ENCODE results near the gene TRIP4.
"Not testable (repeated sequence)": the region's sequence is repeated elsewhere in the genome, so short reads cannot be mapped to it uniquely, and the experiment has no call there.

TRIP4 gene

DNA sequence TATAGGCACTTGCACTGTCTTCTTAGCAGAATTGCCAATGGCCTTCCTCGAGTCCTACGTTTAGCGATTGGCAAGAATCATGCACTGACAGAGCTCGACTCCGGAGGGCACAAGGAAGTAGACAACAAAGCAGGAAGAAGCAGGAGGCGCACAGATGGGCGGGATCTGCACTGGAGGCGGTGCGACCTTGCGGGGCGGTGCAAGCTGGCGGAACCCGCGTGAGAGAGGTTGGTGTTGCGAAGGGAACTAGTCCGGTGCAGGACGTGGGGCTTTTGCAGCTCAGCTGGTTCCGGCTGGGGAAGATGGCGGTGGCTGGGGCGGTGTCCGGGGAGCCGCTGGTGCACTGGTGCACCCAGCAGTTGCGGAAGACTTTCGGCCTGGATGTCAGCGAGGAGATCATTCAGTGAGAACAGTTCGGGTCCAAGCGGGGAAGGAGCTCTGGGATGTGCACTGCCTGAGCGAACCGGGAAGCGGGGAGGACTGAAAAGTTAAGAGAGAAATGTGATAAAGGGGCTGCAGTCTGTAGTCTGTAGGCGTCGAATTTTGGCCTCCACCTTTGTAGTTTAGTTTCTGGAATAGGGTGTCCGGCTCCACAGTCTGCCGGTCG is at the start of gene TRIP4:
TRIP4 (plus strand) TSS at position 275 of the 607 bp plus-strand sequence; CDS start at position 303, 28 bp downstream.
- peak; percentile 97 for DNase-seq

DNA sequence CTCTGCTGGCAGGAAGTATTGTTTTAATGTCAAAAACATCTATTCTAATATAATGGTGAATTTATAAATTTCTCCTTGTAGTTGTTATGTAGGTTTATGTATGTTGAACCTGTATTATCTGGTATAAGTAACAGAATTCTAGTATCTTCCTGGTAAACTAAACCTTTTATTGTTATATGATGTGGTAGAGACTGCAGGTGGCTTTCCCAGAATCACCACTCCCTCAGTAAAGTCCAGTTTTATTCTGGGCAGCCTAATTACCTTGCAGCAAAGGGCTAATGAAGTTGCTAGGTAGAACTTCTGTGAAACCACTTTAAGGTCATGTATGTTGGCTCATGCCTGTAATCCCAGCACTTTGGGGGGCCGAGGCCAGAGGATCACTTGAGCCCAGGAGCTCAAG is 47.3 kb upstream of the TRIP4 start:
- DNase-seq: no peak

DNA sequence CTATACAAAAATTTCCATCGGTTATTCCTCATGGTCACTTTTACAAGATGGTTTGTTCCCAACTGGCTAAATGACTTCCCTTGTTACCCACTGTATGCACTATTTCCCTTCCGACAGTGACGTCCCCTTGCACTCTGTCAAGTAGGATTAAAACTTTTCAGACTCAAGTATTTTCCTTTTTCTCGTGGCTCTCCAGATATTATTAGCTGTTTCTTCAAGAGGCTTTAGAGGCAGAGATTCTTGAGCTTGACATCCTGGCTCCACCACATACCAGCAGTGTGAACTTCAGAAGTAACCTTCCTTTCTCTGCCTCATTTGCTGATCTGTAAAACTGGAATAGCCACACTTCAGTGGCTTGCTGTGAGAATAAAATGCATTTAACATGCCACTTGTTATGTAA is 45.7 kb upstream of the TRIP4 start:
- no peak for DNase-seq

DNA sequence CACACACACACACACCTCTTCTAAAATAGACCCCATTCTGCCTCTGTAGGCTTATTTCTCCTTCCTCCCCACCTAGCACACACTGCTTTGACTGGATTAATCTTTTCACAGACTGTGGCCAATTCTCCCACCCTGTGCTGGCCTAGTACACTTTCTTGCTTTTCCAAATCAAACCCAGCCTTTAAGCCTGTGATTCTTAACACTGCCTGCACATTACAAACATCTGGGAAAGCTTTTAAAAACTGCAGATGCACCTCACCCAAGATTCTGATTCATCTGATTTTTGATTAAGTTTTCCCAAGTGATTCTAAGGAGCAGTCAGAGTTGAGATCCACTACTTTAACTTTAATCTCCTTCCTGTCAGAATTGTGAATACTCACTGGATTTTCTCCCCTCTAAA is 44.4 kb upstream of the TRIP4 start:
- DNase-seq: no peak

DNA sequence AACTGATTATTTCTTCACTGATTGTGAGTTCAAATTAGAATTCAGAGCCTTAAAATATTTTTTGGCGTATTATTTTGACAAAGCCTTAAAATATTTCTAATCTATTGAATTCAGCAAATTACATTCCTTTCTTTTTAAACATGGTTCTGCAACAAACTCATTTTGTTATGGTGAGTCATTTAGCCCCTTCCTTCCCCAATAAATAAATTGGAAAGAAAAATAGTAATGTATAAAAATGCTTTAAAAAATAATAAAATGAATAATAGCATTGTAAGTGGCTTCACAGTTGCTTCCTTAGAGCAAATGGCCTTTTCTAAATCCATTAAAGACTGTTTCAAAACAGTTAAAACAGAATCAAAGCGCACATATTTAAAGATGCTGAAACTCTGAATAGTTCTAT is 43.8 kb upstream of the TRIP4 start:
- DNase-seq: no peak

DNA sequence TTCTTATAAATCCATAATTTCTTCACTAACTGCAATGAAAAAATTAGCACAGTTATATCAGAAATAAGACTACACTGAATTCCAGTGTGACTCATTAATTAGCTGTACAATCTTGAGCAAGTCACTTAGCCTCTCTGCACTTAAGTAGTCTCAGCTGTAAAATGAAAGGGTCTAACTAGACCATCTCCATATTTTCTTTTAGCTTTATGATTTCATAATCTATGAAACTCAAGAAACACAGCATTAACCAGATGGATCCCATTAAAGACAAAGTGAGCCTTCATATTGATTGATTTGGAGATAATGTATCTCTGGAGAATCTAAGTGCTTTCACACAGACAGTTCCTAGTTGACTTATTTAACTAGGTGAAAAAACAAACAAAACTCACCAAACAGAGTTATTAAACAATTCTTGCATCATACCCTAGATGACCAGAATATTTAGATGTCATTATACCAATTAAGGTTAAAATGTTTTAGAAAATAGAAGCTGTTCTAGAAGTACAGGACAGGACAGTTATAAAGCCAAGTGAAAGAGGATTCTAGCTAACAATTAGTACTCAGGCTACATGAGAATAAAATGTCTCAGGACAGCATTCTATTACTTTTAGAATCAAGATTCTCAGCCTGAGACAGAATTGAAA is 42.9 kb upstream of the TRIP4 start:
- DNase-seq: no peak

DNA sequence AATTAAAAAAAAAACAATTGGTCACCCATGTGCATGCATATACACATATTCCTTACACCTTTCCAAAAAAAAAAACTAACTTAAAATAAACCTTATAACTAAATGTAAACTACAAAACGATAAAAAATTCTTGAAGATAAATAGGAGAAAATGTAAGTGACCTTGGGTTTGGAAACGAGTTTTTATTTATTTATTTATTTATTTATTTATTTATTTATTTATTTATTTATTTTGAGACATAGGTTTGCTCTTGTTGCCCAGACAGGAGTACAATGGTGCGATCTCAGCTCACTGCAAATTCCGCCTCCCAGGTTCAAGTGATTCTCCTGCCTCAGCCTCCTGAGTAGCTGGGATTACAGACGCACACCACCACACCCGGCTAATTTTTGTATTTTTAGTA is 41.4 kb upstream of the TRIP4 start:
- not testable (repeated sequence) for DNase-seq

DNA sequence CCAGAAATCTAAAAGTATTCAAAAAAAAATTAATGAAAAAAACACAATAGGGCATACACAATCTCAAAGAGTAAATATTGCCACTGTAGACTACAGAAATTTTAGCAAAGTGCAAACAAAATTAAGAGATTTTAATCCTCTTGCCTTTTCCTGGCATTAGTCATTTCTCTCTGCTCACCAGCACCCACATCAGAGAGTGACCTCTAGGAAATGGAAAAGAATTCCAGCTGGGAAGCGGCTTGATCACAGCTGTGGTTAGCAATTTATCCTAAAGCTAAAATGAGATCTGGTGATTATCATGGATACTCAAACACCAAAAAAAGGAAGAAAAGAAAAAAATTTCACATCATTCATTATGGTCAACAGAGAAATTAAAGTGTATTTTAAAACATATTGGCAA is 39.2 kb upstream of the TRIP4 start:
- no peak for DNase-seq

DNA sequence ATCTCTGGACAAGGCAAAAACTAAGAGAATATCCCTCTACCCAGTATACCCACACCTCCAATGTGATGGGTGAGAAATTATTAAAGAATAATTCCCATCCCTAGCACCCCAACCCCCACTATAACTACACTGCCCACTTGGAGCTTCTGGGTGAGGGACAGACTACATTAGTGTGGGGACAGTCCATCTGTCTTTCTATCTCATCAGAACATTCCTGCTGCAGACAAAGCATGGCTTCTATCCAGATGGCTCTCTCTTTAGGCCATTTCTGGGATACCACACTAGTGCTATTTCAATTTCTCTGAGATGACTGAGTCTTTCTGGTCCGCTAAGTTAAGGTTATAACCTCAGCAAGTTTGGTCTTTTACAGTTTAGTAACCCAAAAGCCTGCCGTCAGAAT is 38.3 kb upstream of the TRIP4 start:
- no peak for DNase-seq

DNA sequence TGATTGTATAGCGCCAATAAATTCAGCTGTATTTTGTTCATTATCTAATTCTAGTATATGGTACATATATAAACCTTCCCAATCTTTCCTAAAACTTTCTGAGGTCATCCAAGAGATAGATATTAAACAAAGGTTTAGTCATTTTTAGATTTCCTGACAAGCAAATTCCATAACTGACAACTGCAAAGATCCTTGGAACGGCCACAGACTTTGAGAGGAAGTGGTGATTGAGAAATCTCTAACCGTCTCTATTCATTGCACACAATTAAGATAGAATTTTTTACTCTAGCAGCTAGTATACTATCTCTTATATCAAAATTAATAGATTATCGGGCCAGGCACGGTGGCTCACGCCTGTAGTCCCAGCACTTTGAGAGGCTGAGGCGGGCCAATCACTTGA is 36.4 kb upstream of the TRIP4 start:
- DNase-seq: no peak

DNA sequence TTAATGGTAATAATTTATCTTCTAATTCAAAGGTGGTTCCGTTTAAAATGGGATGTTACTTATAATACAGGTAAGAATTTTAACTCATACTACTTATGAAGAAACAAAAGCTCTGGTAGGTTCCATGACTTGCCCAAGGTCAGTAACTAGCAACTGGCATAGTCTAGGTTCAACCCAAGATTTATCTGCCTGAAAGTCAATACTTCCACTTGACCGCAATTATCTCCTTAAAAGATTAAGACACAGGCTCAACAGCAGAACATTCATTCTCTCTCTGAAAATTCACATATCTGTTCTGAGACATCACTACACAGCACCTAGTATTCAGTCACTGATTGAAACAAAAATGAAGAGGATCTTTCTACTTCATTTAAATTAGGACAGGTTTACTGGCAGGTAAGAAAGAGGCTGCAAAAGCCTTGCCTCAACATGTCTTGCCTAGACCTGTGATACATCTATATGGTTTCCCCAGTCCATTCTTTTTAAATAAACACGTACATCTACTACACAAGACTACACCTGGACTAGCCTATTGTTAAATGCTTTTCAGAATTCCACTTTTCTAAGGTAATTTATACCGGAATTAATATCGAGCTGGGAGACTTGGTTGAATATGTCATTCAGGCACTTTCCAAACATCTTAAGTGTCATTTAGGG is 32.8 kb upstream of the TRIP4 start:
- no peak for DNase-seq

DNA sequence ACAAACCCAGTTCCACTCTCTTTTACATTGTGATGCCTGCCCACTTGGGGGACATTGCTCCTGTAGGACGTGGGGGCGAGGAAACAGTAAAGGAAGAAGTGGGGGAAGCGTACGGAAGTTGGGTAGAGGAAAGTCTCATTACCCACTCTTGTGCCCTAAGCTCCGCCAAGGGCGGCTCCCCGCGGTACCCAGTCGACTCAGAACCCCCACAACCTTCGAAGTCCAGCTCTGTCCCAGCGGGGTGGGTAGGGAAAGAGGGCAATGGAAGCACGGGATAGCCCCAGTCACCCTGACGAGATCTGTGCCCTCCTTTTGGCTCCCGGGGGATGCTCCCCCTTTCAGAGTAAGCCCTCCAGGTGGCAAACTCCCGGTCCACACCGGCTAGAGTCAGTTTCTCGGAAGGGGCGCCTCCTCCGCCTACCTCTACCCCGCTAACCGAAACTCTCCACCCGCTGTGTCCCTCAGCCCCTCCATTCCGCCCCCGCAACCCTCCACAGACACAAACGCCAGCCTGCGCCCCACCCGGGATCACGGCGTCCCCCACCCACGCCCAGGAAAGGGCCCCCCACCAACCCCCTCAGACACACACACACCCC is 32.2 kb upstream of the TRIP4 start:
- peak; percentile 23 for DNase-seq

DNA sequence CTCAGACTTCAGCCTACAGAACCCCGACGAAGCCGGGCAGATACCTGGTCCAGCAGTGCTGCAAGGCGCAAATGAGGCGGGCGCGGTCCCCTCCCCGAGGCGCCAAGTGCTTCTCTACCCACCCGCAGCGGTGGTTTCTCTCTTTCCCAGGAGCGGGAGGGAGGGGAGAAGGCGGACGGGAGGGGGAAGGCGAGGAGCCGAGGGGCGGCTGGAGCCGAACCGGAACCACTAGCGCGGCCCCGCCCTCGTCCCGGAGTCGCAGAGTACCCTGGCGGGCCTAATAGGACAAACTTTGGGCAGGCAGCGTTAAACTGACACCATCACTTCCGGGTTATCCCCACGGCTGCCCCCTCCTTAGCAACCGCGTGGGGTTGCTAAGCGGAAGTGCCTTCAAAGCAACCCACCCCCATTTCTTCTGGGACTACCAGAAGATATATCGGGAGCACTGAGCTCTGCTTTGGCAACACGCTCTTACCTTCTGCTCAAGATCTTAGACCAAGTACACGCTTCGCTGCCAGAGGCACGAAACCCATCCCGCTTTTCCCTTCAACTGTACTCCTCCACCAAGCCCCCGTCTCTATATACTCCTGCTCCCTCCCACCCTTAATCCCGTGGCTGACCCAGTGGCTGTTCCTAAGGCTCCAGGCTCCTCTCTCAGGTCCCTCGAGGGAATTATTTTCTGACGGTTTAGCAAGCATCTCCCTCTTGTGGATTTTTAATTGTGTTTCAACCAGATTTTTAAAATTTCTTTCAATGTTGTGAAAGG is 31.5 kb upstream of the TRIP4 start, which contains the start of gene CSNK1G1:
CSNK1G1 (minus strand) TSS at position 230 of the 766 bp plus-strand sequence. CDS start 55,674 bp downstream, outside the sequence.
- DNase-seq: peak; percentile 95

DNA sequence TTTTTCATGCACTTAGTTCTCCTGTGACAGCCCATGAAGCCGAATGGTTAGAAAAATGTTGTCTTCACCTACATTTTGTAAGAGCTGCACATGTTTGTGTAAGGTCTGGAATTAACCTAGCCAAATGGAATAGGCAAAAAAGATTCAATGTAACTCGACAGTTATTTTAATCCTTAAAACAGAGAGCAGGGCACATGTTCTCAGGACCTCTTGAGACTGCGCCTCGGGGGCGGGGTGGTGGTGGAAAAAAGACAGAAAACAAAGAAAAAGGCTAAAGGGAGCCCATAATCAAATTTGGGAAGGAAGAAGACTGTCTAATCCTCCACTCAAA is 31.0 kb upstream of the TRIP4 start:
- DNase-seq: no peak

DNA sequence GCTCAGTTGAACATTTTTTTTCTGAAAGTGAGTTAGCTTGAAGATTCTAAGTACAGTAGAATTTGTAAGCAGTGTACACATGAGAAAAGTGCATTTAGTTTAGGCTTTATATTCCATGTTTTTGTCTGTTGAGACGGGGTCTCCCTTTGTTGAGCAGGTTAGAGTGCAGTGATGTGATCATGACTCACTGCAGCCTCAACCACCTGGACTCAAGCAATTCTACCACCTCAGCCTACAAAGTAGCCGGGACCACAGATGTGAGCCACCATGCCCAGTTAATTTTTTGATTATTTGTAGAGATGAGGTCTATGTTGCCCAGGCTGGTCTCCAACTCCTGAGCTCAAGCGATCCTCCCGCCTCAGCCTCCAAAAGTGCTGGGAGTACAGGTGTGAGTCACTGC is 26.4 kb upstream of the TRIP4 start:
- no peak for DNase-seq

DNA sequence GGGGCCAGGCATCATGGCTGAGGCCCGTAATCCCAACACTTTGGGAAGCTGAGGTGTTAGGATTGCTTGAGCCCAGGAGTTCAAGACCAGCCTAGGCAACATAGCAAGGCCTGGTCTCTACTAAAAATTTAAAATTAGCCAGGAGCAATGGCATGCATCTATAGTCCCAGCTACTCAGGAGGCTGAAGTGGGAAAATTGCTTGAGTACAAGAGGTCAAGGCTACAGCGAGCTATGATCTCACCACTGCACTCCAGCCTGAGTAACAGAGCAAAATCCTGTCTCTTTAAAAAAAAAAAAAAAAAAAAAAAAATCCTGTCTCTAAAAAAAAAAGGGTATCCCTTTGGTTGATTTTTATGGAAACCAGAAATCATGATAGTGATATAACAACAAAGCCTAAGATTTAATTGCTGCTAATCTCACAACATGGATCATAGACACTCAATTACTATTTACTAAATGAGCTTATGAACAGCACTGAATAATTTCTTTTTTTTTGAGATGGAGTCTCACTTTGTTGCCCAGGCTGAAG is 18.5 kb upstream of the TRIP4 start:
- no peak for DNase-seq

DNA sequence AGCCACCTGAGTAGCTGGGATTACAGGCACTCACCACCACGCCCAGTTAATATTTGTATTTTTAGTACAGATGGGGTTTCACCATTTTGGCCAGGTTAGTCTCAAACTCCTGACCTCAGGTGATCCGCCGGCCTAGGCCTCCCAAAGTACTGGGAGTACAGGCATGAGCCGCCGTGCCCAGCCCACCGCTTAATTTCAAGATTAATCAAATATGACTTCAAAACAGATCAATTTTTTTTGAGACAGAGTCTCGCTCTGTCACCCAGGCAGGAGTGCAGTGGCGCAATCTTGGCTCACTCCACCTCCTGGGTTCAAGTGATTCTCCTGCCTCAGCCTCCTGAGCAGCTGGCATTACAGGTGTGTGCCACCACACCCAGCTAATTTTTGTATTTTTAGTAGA is 16.3 kb upstream of the TRIP4 start:
- not testable (repeated sequence) for DNase-seq

DNA sequence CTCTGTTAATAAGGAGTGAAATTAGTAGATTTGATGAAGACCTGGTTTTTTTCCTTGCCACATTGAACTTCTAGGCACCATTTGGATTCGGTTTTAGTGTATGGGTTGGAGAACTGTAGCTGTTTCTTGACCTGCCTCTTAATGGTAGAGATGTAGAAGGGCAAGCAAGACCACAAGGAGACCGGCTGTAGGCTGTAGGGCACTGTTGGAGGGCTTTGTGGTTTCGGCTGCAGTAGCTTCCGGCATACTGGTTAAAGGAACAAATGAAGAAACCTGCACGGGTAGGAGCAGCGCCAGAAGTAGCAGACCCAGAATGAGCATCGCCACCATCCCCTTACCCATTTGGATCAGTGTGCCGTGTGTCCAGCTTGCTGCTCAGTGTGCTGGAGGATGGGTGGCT is 14.3 kb upstream of the TRIP4 start:
- DNase-seq: no peak

DNA sequence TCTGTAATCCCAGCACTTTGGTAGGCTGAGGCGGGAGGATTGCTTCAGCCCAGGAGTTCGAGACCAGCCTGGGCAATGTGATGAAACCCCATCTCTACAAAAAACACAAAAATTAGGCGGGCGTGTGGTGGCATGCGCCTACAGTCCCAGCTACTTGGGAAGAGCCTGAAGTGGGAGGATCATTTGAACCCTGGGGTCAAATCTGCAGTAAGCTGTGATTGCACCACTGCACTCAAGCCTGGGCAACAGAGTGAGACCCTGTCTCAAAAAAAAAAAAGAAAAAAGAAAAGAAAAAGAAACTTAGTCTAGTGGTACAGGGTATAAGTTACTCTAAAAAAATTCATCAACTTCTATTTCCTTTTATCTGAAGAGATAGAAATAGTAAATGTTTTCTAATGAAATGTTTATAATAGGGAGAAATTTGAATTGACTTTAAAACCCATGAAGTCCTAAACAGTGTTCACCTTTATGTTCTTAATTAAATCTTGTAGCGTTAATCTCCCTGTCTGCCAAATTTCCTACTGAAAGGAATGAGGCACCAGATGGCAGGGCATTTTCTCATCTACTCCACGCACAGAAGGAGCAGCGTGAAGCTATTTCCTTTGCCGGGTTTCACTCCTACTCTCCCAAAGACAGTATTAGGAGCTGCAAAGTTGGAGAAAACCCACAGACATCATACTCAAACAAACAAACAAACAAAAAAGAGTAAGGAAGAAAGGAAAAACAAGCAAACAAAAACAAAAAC is 8.2 kb upstream of the TRIP4 start:
- no peak for DNase-seq

DNA sequence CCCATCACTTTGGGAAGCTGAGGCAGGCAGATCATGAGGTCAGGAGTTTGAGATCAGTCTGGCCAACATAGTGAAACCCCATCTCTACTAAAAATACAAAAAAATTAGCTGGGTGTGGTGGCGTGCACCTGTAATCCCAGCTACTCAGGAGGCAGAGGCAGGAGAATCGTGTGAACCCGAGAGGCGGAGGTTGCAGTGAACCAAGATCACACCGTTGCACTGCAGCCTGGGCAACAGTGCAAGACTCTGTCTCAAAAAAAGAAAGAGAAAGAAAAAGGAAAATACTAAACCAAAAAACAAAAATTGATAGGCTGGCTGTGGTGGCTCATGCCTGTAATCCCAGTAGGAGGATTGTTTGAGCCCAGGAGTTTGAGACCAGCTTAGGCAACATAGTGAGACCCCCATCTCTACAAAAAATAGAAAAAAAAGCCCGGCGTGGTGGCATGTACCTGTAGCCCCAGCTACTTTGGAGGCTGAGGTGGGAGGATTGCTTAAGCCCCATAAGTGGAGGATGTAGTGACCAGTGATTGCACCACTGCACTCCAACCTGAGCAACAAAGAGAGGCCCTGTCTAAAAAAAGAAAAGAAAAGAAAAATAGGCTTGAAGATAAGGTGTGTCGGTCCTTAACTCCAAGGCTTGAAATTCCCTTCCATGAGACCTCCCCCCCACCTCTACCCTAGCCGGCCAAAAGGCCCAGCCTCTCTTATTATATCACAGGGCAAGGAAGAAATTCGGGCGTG is 7.3 kb upstream of the TRIP4 start:
- DNase-seq: not testable (repeated sequence)

DNA sequence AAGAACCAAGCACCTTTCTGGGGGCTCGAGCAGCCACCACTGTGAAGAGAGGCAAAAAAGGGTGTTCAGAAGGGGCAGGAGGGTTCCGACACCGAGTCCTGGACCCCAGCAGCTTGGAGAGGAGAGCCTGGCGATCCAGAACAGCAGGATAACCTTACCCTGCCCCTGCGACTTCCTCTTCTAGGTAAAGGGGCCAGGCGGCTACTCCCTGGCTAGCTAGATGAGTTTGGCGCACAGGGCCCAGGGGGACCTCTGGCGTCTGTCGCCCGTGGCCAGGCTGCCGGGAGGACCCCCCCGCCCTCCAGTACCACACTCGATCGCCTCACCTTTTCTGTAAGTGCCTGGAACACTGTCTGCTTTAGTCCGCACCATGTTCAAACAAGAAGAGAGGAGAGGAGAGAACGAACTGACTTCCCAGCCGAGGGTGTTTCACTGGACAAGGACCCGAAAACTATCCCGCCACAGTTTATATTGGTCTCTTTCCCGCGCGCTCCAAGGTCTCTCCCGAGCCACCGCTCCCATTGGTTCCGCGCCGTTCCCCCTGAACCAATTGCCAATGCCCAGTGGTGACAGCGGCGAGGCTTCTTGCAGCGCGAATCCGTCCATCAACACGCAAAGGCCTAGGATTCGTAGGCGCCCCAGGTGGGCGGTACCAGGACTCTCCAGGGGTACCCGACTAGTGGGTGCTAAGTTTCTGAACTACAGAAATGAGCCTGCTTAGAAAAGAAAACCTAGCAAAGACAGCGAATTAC is 6.5 kb upstream of the TRIP4 start, which contains the start of gene PCLAF:
PCLAF (minus strand) TSS at position 442 of the 752 bp plus-strand sequence; CDS start at position 372, 70 bp downstream.
- peak; percentile 95 for DNase-seq

Measured in activated naive CD4-positive, alpha-beta T cell treated with Interleukin-2 at 50 U/mL for 16 hours (primary cell).